GM10248 (cell line): ENCODE measurements around the gene CYLD.
A peak's percentile ranks its signal among the peaks of the same experiment; 100 is the strongest.

Experiments
- CTCF ChIA-PET: fragments of 300-600 bp; sonication (Branson Sonifier 250); formaldehyde crosslinking; extraction: SDS; loops from one replicate; lab custom pipeline; 2021; ENCODE audit warnings: antibody characterized with exemption; lab: Yijun Ruan, JAX
- POLR2A ChIA-PET: fragments of 350-650 bp; sonication (Branson Sonifier 250); formaldehyde crosslinking; extraction: SDS; loops from one replicate; lab custom pipeline; 2020; ENCODE audit warnings: antibody characterized with exemption; lab: Yijun Ruan, JAX
- DNase-seq: peaks from one replicate; pipeline ENCODE4 v3.0.0; 2012; ENCODE audit errors: extremely low spot score
- CTCF ChIP-seq: IDR thresholded peaks from 2 replicates; pipeline ENCODE4 v1.5.1; 2012; ENCODE audit warnings: mild to moderate bottlenecking, low read depth; ENCODE audit errors: extremely low read depth, missing control alignments, control extremely low read depth

The CYLD gene

GRCh38 chr16:50702725-50703124 lies 39.2 kb upstream of the CYLD start:
- POLR2A ChIA-PET = no interaction called here
- TF ChIP-seq CTCF = no peak
- no peak for DNase-seq
- CTCF ChIA-PET = interaction anchor here (0.8 to 1.4 kb wide), 4 partner anchors 31 to 104 kb away, joined by 3 to 7 read pairs (median 4); no protein-coding TSS in a partner anchor

DNA sequence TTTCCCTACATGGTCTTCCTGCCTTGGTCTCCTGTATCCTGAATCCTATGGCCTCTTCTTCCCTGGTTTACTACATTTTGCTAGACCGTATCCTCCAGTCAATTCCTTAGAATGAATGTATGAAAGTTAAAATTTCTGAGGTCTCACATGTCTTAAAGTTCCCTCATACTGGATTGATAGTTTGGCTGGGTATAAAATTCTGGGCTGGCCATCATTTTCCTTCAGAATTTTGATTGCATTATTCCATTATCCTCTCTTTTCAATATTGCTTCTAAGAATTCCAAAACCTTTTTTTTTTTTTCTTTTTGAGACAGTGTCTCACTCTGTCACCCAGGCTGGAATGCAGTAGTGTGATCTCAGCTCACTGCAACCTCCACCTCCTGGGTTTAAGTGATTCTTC lies 37.6 kb upstream of the CYLD start:
- no peak for DNase-seq
- CTCF ChIA-PET = no interaction called here
- POLR2A ChIA-PET = no interaction called here
- no peak for TF ChIP-seq CTCF

GRCh38 chr16:50705436-50706110 lies 36.3 kb upstream of the CYLD start:
- CTCF ChIA-PET = no interaction called here
- POLR2A ChIA-PET = no interaction called here
- TF ChIP-seq CTCF = no peak
- no peak for DNase-seq

GRCh38 chr16:50706250-50706649 lies 35.6 kb upstream of the CYLD start:
- CTCF ChIA-PET = no interaction called here
- POLR2A ChIA-PET = no interaction called here
- TF ChIP-seq CTCF = no peak
- DNase-seq = no peak

- POLR2A ChIA-PET = interaction anchor here (0.9 kb wide), 1 partner anchor 8 kb away, joined by 3 read pairs; no protein-coding TSS in a partner anchor
- DNase-seq = no peak
- CTCF ChIA-PET = interaction anchor here (0.7 to 2.0 kb wide), 13 partner anchors 8 to 354 kb away, joined by 3 to 6 read pairs (median 4); no protein-coding TSS in a partner anchor
- no peak for TF ChIP-seq CTCF
Measured at GRCh38 chr16:50708373-50709060, 33.4 kb upstream of the CYLD start.

DNA sequence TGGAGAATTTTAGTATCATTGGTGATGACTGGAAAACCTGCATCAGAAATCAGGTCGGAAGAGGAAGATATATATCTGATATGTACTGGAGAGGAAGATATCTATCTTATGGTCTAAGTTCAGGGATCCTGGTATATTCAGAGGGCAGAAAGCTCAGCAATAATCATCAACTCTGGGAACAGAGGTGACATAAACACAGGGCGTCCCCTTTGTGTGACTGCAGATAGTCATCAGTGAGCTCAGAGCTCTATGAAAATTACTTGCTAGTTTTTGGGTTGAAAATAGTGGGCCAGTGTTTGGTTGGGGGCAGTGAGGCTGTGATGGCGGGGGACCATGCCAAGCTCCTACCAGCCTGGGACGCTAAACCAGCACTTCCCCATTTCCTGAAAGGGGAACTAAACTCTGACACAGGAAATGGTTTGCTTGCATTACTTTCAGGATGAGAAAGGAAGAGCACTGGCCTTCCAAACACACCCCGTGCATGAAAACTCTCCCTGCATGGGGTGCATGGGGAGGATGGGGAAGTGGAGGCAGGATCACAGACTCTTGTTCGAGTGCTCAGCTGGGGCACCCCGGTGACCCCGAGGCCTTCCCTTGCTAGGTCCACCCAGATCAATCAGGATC lies 32.7 kb upstream of the CYLD start:
- DNase-seq = peak; percentile 45
- ChIA-PET POLR2A (interaction anchor here (0.9 kb wide), 1 partner anchor 8 kb away, joined by 3 read pairs; no protein-coding TSS in a partner anchor), CTCF (interaction anchor here (0.9 to 2.0 kb wide), 11 partner anchors 10 to 354 kb away, joined by 3 to 6 read pairs (median 4); no protein-coding TSS in a partner anchor)
- TF ChIP-seq CTCF = no peak
